Kidney epithelial cell (primary cell): ENCODE measurements around the gene HOXD9. TPM values are rescaled to one million over a fixed set of nuclear protein-coding genes. Genes with fewer than 3 reads are reported as not detected.
A peak's percentile ranks its signal among the peaks of the same experiment; 100 is the strongest.

Experiments used
- DNase-seq: peaks from one replicate; pipeline ENCODE4 v3.0.0-alpha.2; 2010; ENCODE audit warnings: low read depth
- H3K27me3 ChIP-seq: 2 replicates; pipeline ENCODE4 v1.6.0; 2011; ENCODE audit warnings: low read length; ENCODE audit not compliant: control insufficient read depth, insufficient read depth
- H3K36me3 ChIP-seq: 2 replicates; pipeline ENCODE4 v1.5.1; 2011; ENCODE audit warnings: low read length; ENCODE audit not compliant: control insufficient read depth, insufficient read depth
- H3K4me3 ChIP-seq: 2 replicates; pipeline ENCODE4 v1.5.1; 2011; ENCODE audit warnings: low read depth, mild to moderate bottlenecking, control low read depth, low read length
- CTCF ChIP-seq: IDR thresholded peaks from 2 replicates; pipeline ENCODE4 v1.5.1; 2011; ENCODE audit warnings: mild to moderate bottlenecking, moderate library complexity, low read length, control low read depth, inconsistent platforms; ENCODE audit not compliant: insufficient read depth, poor library complexity, severe bottlenecking
- total RNA-seq: library from RNA; depleted of rRNA; stranded (reverse); fragments of >200 nt; gene quantifications from 2 replicates; pipeline ENCODE4 v1.2.3, GENCODE V29; 2015

The HOXD9 gene
- total RNA-seq, 1 donor from 2014 or later, result 12.2 TPM

- Histone ChIP-seq H3K36me3 (no peaks in the 10 kb centered on the region), H3K4me3 (no peak overlapping the region), H3K27me3 (no peaks in the 10 kb centered on the region)
- DNase-seq, result no peak
- no peak for TF ChIP-seq CTCF
These were observed 11.5 kb downstream of the HOXD9 start for GRCh38 chr2:176134035-176134434.

- Histone ChIP-seq H3K36me3 (no peaks in the 10 kb centered on the region), H3K4me3 (no peak overlapping the region), H3K27me3 (no peaks in the 10 kb centered on the region)
- no peak for DNase-seq
- TF ChIP-seq CTCF, result peak; percentile 4
These were observed 12.5 kb downstream of the HOXD9 start for GRCh38 chr2:176135035-176135440.

- no peak for TF ChIP-seq CTCF
- no peak for DNase-seq
- peak overlapping the region; percentile 92 for H3K4me3 ChIP-seq
- H3K27me3 ChIP-seq, result no peaks in the 10 kb centered on the region
- H3K36me3 ChIP-seq, result no peaks in the 10 kb centered on the region
These were observed 14.1 kb downstream of the HOXD9 start for GRCh38 chr2:176136374-176137251.

GRCh38 chr2:176137252-176137580, 14.7 kb downstream of the HOXD9 start:
- peak overlapping the region; percentile 92 for H3K4me3 ChIP-seq
- no peaks in the 10 kb centered on the region for H3K36me3 ChIP-seq
- no peaks in the 10 kb centered on the region for H3K27me3 ChIP-seq
- no peak for DNase-seq
- TF ChIP-seq CTCF, result no peak

GRCh38 chr2:176137906-176138305, 15.4 kb downstream of the HOXD9 start:
- Histone ChIP-seq H3K4me3 (peak overlapping the region; percentile 92), H3K36me3 (no peaks in the 10 kb centered on the region), H3K27me3 (no peaks in the 10 kb centered on the region)
- no peak for TF ChIP-seq CTCF
- no peak for DNase-seq

GRCh38 chr2:176138526-176138922, 16.0 kb downstream of the HOXD9 start:
- H3K36me3 ChIP-seq, result no peaks in the 10 kb centered on the region
- no peak for DNase-seq
- no peaks in the 10 kb centered on the region for H3K27me3 ChIP-seq
- no peak for TF ChIP-seq CTCF
- H3K4me3 ChIP-seq, result peak overlapping the region; percentile 92
